Measurements from ENCODE around the gene RPL15. TPM values are rescaled to one million over a fixed set of nuclear protein-coding genes. Genes with fewer than 3 reads are reported as not detected.
"Not testable (repeated sequence)": the region's sequence is repeated elsewhere in the genome, so short reads cannot be mapped to it uniquely, and the experiment has no call there.

The RPL15 gene
- total RNA-seq, 1 donor from 2014 or later = 532 TPM

DNA sequence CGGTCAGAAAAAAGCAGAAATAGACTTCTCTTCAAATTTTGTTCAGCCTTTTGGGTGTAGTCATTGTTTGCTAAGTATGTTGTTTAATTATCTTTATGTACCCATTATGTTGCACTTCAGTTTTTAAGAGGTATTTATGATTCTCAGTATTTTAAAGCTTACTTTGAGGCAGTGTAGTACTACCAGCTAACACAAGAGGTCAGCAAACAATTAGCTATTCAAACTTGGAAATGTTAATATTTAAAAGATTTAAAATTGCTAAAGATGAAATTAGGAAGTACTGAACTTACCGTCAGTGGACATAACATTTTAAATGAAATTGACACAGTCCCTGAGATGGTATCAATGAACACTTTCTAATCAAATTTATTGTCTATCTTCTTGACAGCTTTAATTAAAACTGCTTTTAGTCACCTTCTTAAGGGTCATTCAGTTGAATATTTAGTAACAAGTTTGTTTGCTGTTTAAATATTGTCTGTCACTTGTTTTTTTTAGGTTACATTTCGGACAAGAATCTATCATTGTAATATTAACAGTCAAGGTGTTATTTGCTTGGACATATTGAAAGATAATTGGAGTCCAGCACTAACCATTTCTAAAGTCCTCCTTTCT lies 28.2 kb upstream of the RPL15 start:
- ATAC-seq = peak; percentile 76
- DNase-seq (ENCODE audit: low spot score) = no peak

- no peak for DNase-seq (ENCODE audit: low spot score)
- peak; percentile 55 for ATAC-seq
Measured at GRCh38 chr3:23889386-23889785, 27.5 kb upstream of the RPL15 start.

GRCh38 chr3:23889950-23890349 lies 27.0 kb upstream of the RPL15 start:
- ATAC-seq = peak; percentile 21
- DNase-seq (ENCODE audit: low spot score) = no peak

DNA sequence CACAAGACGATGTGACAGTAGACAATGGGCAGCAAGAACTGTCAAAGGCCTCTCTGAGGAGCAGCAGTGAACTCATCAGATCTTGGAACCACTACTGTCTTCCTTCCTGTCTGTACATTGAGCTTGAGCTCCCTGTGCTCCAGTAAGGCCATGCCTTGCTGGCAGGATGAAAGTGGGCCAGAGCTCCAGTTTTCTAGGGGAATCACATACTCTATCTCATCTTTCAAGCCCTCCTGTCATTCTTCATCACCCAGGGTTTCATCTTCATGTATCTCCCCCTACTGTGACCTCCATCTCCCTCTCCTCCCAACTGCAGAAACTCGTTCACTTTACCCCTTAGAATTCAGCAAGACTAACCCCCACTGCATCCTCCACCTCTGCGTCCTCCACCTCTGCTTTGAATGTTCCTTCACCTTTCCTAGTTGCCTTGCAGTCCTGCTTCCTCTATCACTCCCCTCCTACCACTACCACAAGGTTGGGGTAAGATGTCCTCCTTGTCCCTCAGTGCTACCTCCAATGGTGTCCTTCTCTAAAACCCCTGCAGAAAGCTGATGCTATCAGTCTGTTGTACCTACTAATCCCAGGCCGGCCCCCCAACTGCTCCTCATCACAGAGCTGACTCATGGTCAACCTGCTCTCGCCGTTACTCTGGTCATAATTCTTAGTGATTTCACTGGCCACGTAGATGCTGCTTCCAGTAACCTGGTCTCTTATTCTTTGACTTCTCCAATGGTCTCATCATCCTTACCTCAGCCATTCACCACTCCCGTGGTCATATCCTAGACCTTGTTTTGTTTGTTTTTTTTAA lies 22.5 kb upstream of the RPL15 start:
- ATAC-seq (peak; percentile 27), DNase-seq (ENCODE audit: low spot score) (no peak)

DNA sequence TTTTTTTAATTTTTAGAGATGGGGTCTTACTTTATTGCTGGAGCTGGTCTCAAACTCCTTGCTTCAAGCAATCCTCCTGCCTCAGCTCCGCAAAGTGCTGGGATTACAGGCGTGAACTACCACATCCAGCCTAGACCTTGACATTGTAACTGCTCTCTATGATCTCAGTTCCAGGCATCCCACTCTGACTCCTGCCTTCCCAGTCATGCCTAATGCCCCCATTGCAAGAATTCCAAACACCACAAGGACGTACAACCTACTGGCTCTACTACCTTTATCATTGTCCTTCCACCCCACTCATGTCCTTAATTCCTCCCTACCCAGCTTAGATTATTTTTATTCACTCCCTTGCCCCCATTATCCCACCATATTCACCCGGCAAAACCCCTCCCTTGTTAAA lies 21.8 kb upstream of the RPL15 start:
- no peak for ATAC-seq

GRCh38 chr3:23900744-23901143 lies 16.2 kb upstream of the RPL15 start:
- ATAC-seq = no peak
- no peak for DNase-seq (ENCODE audit: low spot score)

More for the DNA sequence above, 21.8 kb upstream of the RPL15 start:
- no peak for DNase-seq (ENCODE audit: low spot score)

- no peak for ATAC-seq
- no peak for DNase-seq (ENCODE audit: low spot score)
Measured at GRCh38 chr3:23904545-23904944, 12.4 kb upstream of the RPL15 start.

DNA sequence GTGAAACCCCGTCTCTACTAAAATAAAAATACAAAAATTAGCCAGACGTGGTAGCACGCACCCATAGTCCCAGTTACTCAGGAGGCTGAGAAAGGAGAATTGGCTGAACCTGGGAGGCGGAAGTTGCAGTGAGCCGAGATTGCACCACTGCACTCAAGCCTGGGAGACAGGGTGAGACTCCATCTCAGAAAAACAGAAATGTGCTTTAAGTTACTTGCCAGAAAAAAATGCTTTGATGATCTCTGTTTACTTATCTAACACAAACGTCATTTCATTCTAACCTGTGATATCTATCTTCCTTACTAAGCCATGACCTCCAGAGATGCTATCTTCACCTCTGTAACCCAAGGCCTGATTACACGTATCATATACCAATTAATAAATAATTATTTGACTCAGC lies 7.6 kb upstream of the RPL15 start:
- no peak for ATAC-seq
- no peak for DNase-seq (ENCODE audit: low spot score)

DNA sequence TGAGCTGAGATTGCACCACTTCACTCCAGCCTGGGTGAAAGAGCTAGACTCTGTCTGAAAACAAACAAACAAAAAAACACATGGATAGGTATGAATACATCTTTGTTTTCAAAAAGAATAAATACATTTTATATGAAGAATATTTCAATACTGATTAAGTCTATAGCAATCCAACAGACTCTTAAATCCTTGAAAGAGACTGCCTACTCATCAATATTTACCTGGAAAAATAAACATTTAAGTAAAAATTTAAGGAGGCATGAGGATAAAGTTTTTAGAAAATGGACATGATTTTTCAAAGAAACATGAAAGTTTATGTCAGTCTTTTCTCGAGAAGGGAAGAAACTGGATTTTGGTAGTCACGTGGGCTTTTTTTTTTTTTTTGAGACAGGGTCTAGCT lies 5.5 kb upstream of the RPL15 start:
- no peak for DNase-seq (ENCODE audit: low spot score)
- ATAC-seq = no peak

- not testable (repeated sequence) for DNase-seq (ENCODE audit: low spot score); ATAC-seq
Measured at GRCh38 chr3:23912335-23912734, 4.6 kb upstream of the RPL15 start.

GRCh38 chr3:23913182-23913581 lies 3.8 kb upstream of the RPL15 start:
- ATAC-seq (no peak), DNase-seq (ENCODE audit: low spot score) (no peak)

- ATAC-seq (no peak), DNase-seq (ENCODE audit: low spot score) (no peak)
Measured at GRCh38 chr3:23913873-23914743, 2.8 kb upstream of the RPL15 start.

- DNase-seq (ENCODE audit: low spot score) (peak; percentile 50), ATAC-seq (peak; percentile 28)
Measured at GRCh38 chr3:23915537-23916108, 1.3 kb upstream of the RPL15 start.

GRCh38 chr3:23916152-23916885 lies 613 bp upstream of the RPL15 start:
- DNase-seq (ENCODE audit: low spot score) (no peak), ATAC-seq (peak; percentile 61)

DNA sequence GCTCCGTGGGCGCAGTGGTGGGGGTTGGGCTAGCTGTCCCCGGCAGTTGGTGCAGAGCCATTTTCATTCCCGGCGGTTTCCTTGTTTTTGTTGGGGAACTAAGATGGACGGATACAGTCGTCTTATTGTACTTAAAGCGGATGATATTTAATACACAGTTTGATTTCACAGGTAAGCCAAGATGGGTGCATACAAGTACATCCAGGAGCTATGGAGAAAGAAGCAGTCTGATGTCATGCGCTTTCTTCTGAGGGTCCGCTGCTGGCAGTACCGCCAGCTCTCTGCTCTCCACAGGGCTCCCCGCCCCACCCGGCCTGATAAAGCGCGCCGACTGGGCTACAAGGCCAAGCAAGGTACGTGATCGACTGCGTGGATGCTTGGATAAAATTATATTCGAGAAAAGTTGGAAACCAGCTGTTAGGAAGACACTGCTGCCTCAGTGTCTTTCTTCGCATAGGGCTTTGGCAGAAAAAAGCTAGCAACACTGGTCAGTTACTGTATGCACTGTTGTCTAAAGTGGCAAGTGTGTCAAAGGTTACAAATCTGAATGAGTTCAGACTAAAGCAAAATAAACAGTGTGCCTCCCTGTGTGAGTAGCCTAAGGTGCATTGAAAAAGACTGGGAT lies 859 bp downstream of the RPL15 start:
- peak; percentile 49 for ATAC-seq
- not testable (repeated sequence) for DNase-seq (ENCODE audit: low spot score)

GRCh38 chr3:23918331-23918730 lies 1.4 kb downstream of the RPL15 start:
- not testable (repeated sequence) for DNase-seq (ENCODE audit: low spot score); ATAC-seq

GRCh38 chr3:23919628-23920027 lies 2.7 kb downstream of the RPL15 start:
- no peak for DNase-seq (ENCODE audit: low spot score)
- no peak for ATAC-seq

DNA sequence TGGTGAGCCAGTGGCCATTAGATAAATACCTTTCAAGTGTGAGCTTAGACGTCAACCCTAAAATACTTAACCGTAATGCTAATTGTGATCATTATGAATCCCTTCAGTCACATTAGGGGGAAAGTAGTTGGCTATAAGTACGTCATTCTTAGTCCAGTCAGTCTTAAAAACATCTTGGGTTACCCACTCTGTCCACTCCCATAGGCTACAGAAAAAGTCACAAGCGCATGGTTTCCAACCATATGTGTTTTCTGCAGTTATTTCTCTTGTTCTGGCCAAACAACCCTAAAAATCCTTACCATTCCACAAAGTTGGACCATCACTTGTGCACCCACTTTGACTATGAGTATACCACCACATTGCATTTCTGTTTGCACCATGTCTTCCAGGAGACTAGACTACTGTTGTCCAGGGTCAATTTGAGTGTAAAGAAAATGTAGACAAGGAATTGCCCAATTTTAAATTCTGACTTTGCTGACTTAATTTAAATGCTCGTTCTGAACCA lies 3.3 kb downstream of the RPL15 start:
- ATAC-seq (no peak), DNase-seq (ENCODE audit: low spot score) (no peak)

DNA sequence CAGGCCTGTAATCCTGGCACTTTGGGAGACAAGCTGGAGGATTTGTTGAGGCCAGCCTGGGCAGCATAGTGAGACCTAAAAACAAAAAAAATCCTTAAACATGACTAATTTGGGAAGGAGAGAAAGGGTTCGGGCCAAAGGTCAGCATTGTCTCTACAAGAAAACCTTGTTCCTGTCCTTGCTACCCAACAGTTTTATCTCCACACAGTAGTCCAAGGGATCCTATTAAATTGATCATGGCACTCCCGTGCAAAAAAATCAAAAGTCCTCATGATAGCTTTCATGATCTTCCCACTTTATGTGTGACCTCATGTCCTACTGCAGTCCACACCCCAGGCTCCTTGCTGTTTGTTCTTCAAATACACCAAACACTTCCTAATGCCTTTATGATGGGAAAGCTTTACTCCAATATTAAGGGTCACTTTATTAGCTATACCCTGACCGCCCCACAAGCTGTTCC lies 4.2 kb downstream of the RPL15 start:
- DNase-seq (ENCODE audit: low spot score) (no peak), ATAC-seq (no peak)

- no peak for ATAC-seq
- no peak for DNase-seq (ENCODE audit: low spot score)
Measured at GRCh38 chr3:23923786-23924185, 6.9 kb downstream of the RPL15 start.
